ENCODE data around the gene PTPRN2.

Gene PTPRN2

GRCh38 chr7:158252837-158253669 lies 334.6 kb downstream of the PTPRN2 start:
- no peak for DNase-seq (ENCODE audit: low spot score)

GRCh38 chr7:158252081-158252836 lies 335.4 kb downstream of the PTPRN2 start:
- no peak for DNase-seq (ENCODE audit: low spot score)

GRCh38 chr7:158251061-158251965 lies 336.3 kb downstream of the PTPRN2 start:
- DNase-seq (ENCODE audit: low spot score) = no peak

GRCh38 chr7:158249692-158250091 lies 337.9 kb downstream of the PTPRN2 start:
- DNase-seq (ENCODE audit: low spot score) = no peak

- no peak for DNase-seq (ENCODE audit: low spot score)
Observed at GRCh38 chr7:158248816-158249215, 338.8 kb downstream of the PTPRN2 start.

GRCh38 chr7:158247758-158248487 lies 339.7 kb downstream of the PTPRN2 start:
- no peak for DNase-seq (ENCODE audit: low spot score)

GRCh38 chr7:158246960-158247673 lies 340.5 kb downstream of the PTPRN2 start:
- DNase-seq (ENCODE audit: low spot score) = no peak

- no peak for DNase-seq (ENCODE audit: low spot score)
Observed at GRCh38 chr7:158246272-158246959, 341.2 kb downstream of the PTPRN2 start.

GRCh38 chr7:158245724-158246041 lies 341.9 kb downstream of the PTPRN2 start:
- DNase-seq (ENCODE audit: low spot score) = no peak

GRCh38 chr7:158244873-158245723 lies 342.5 kb downstream of the PTPRN2 start:
- no peak for DNase-seq (ENCODE audit: low spot score)

GRCh38 chr7:158244430-158244829 lies 343.2 kb downstream of the PTPRN2 start:
- no peak for DNase-seq (ENCODE audit: low spot score)

GRCh38 chr7:158241919-158242318 lies 345.7 kb downstream of the PTPRN2 start:
- DNase-seq (ENCODE audit: low spot score) = no peak

- no peak for DNase-seq (ENCODE audit: low spot score)
Observed at GRCh38 chr7:158240801-158241200, 346.8 kb downstream of the PTPRN2 start.

- no peak for DNase-seq (ENCODE audit: low spot score)
Observed at GRCh38 chr7:158239290-158239981, 348.2 kb downstream of the PTPRN2 start.

- no peak for DNase-seq (ENCODE audit: low spot score)
Observed at GRCh38 chr7:158238616-158239289, 348.9 kb downstream of the PTPRN2 start.

GRCh38 chr7:158237672-158238335 lies 349.8 kb downstream of the PTPRN2 start:
- DNase-seq (ENCODE audit: low spot score) = no peak

- DNase-seq (ENCODE audit: low spot score) = no peak
Observed at GRCh38 chr7:158236400-158236799, 351.2 kb downstream of the PTPRN2 start.

GRCh38 chr7:158235862-158236261 lies 351.8 kb downstream of the PTPRN2 start:
- DNase-seq (ENCODE audit: low spot score) = no peak

Data from SW480 (cell line).